Endodermal cell (in vitro differentiated cells): ENCODE results near the gene SIAH3. TPM values are rescaled to one million over a fixed set of nuclear protein-coding genes. Genes with fewer than 3 reads are reported as not detected.

Source experiments
- DNase-seq: peaks from one replicate; pipeline ENCODE4 v3.0.0-alpha.2; 2017
- H3K27ac ChIP-seq: 2 replicates; pipeline ENCODE4 v1.5.1; 2013; ENCODE audit warnings: mild to moderate bottlenecking, low read depth, low read length, moderate library complexity
- H3K27me3 ChIP-seq: 2 replicates; pipeline ENCODE4 v1.6.1; 2013; ENCODE audit warnings: mild to moderate bottlenecking, low read length, moderate library complexity; ENCODE audit not compliant: insufficient read depth, control insufficient read depth, poor library complexity, severe bottlenecking
- H3K36me3 ChIP-seq: 2 replicates; pipeline ENCODE4 v1.7.0; 2013; ENCODE audit warnings: mild to moderate bottlenecking, low read length, moderate library complexity; ENCODE audit not compliant: control insufficient read depth, insufficient read depth
- H3K4me1 ChIP-seq: one replicate; pipeline ENCODE4 v1.7.0; 2013; ENCODE audit warnings: low read length; ENCODE audit not compliant: control insufficient read depth, insufficient read depth
- H3K4me3 ChIP-seq: 2 replicates; pipeline ENCODE4 v1.5.1; 2013; ENCODE audit warnings: mild to moderate bottlenecking, low read length, moderate library complexity
- H3K9ac ChIP-seq: 2 replicates; pipeline ENCODE4 v1.6.1; 2013; ENCODE audit warnings: mild to moderate bottlenecking, low read length, moderate library complexity; ENCODE audit not compliant: poor library complexity, severe bottlenecking; ENCODE audit errors: extremely low read depth
- H3K9me3 ChIP-seq: 2 replicates; pipeline ENCODE4 v1.6.1; 2013; ENCODE audit warnings: mild to moderate bottlenecking, low read length, moderate library complexity; ENCODE audit not compliant: control insufficient read depth
- H3K27ac Mint-ChIP-seq: 2 replicates; pipeline ENCODE4 v1.8.0; 2020; ENCODE audit warnings: mixed read lengths
- H3K27me3 Mint-ChIP-seq: 2 replicates; pipeline ENCODE4 v1.8.0; 2021; ENCODE audit warnings: mild to moderate bottlenecking, mixed read lengths; ENCODE audit not compliant: insufficient read depth
- H3K36me3 Mint-ChIP-seq: 2 replicates; pipeline ENCODE4 v1.8.0; 2020; ENCODE audit warnings: low read depth, mixed read lengths
- H3K4me1 Mint-ChIP-seq: 2 replicates; pipeline ENCODE4 v1.8.0; 2020; ENCODE audit warnings: mixed read lengths
- H3K4me3 Mint-ChIP-seq: 2 replicates; pipeline ENCODE4 v1.8.0; 2020; ENCODE audit warnings: mild to moderate bottlenecking, moderate library complexity, mixed read lengths
- H3K9me3 Mint-ChIP-seq: 2 replicates; pipeline ENCODE4 v1.8.0; 2020; ENCODE audit warnings: mild to moderate bottlenecking, mixed read lengths
- CTCF ChIP-seq: fragments of 200-600 bp; sonication (generic); conservative IDR thresholded peaks from 2 replicates; pipeline ENCODE4 v1.5.0; 2021; ENCODE audit warnings: antibody characterized with exemption, mild to moderate bottlenecking
- WGBS, 2 experiments: methylation state at CpG; one replicate each; pipeline versions ENCODE4 v1.1.5 to v1.1.7; 2013; ENCODE audit warnings: missing lambda C conversion rate in 2 of 2, mixed read lengths in 1 of 2; ENCODE audit not compliant: insufficient coverage in 1 of 2, insufficient read length in 1 of 2; 5-methylcytosine and 5-hydroxymethylcytosine counted together
- total RNA-seq, 2 donors: library from RNA; stranded (reverse); fragmentation: NEBNext Ultra II Directional in 1 of 2; extraction: Animal tissue kit (Norgen Biotek cat#: 25700) in 1 of 2; gene quantifications; 2 replicates in 1 of 2; 3 replicates in 1 of 2; pipeline ENCODE4 v1.2.1, GENCODE V29; 2021

The SIAH3 gene
- total RNA-seq, 2 donors from 2014 or later, result not detected

- no peaks in the 10 kb centered on the region for H3K4me1 ChIP-seq
- no peak overlapping the region for H3K27ac Mint-ChIP-seq
- peaks cover 6% of the 10 kb centered on the region for H3K4me1 Mint-ChIP-seq
- no peaks in the 10 kb centered on the region for H3K9me3 ChIP-seq
- H3K9me3 Mint-ChIP-seq, result no peaks in the 10 kb centered on the region
- no peak overlapping the region for H3K9ac ChIP-seq
- H3K4me3 Mint-ChIP-seq, result no peak overlapping the region
- 94 to 100% methylated on average over 4 to 5 of the region's 5 CpGs for WGBS, 2 experiments
- no peak for DNase-seq
- TF ChIP-seq CTCF, result no peak
- H3K36me3 Mint-ChIP-seq, result no peaks in the 10 kb centered on the region
- H3K36me3 ChIP-seq, result no peaks in the 10 kb centered on the region
- no peaks in the 10 kb centered on the region for H3K27me3 Mint-ChIP-seq
- no peaks in the 10 kb centered on the region for H3K27me3 ChIP-seq
- H3K27ac ChIP-seq, result no peak overlapping the region
- no peak overlapping the region for H3K4me3 ChIP-seq
Measured at GRCh38 chr13:45830121-45830520, 21.4 kb downstream of the SIAH3 start.

DNA sequence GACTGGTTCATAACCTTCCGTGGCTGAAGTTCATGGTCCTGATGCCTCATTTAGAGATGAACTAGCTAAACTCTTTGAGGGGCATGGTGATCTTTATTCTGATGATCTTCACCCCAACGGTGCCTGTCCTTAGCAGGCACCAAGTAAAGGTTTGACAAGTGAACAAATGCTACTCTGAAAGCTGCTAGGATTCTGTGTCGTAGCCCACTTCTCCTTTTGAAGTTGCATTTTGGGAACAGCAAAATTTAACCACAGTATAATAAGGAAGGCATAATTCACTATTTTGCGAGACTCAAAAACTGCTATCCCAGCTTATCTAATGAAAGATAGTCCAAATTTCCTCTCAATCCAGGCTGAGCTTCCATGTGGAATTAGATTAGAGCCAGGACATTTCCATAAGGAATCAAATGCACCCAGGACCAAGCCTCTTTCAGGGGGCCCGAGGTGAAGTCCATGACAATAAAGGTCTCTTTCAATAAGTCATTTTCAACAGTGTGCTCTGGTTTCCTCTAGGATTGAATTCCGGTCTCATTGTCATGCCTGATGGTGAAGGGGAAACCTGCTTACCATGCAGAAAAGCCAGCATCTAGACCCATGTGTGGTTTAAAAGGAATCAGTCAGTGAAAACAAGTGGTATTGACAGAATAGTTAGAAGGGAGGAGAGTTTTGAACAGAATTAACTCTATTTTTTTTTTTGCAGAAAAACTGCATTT is 23.1 kb downstream of the SIAH3 start:
- Mint-ChIP-seq H3K27ac (no peak overlapping the region), H3K4me1 (peaks cover 14% of the 10 kb centered on the region), H3K4me3 (no peak overlapping the region), H3K9me3 (no peaks in the 10 kb centered on the region), H3K27me3 (no peaks in the 10 kb centered on the region), H3K36me3 (no peaks in the 10 kb centered on the region)
- no peak for TF ChIP-seq CTCF
- H3K36me3 ChIP-seq, result no peaks in the 10 kb centered on the region
- WGBS, 2 experiments, result 76 to 85% methylated on average over 5 to 6 of the region's 6 CpGs
- H3K9ac ChIP-seq, result no peak overlapping the region
- no peak overlapping the region for H3K4me3 ChIP-seq
- H3K27ac ChIP-seq, result no peak overlapping the region
- H3K9me3 ChIP-seq, result no peaks in the 10 kb centered on the region
- H3K4me1 ChIP-seq, result no peaks in the 10 kb centered on the region
- H3K27me3 ChIP-seq, result no peaks in the 10 kb centered on the region
- no peak for DNase-seq

- no peak for DNase-seq
- Histone ChIP-seq H3K9ac (no peak overlapping the region), H3K4me3 (no peak overlapping the region), H3K4me1 (peaks cover 5% of the 10 kb centered on the region), H3K27me3 (no peaks in the 10 kb centered on the region), H3K9me3 (no peaks in the 10 kb centered on the region), H3K27ac (no peak overlapping the region), H3K36me3 (no peaks in the 10 kb centered on the region)
- Mint-ChIP-seq H3K4me1 (peaks cover 22% of the 10 kb centered on the region), H3K9me3 (no peaks in the 10 kb centered on the region), H3K36me3 (no peaks in the 10 kb centered on the region), H3K27me3 (no peaks in the 10 kb centered on the region), H3K4me3 (no peak overlapping the region), H3K27ac (no peak overlapping the region)
- TF ChIP-seq CTCF, result no peak
Measured at GRCh38 chr13:45827318-45827717, 24.2 kb downstream of the SIAH3 start.
